Activated T-cell treated with anti-CD3 and anti-CD28 coated beads for 4 hours (primary cell): Measurements from ENCODE around the gene LINC00632.

Source experiments
- DNase-seq: peaks from one replicate; pipeline ENCODE4 v3.0.0-alpha.2; 2020

The LINC00632 gene

GRCh38 chrX:140766024-140766611 is 56.6 kb downstream of the LINC00632 start:
- DNase-seq: no peak

GRCh38 chrX:140767646-140768045 is 58.1 kb downstream of the LINC00632 start:
- DNase-seq: no peak

GRCh38 chrX:140775211-140775610 is 65.7 kb downstream of the LINC00632 start:
- DNase-seq: no peak

DNA sequence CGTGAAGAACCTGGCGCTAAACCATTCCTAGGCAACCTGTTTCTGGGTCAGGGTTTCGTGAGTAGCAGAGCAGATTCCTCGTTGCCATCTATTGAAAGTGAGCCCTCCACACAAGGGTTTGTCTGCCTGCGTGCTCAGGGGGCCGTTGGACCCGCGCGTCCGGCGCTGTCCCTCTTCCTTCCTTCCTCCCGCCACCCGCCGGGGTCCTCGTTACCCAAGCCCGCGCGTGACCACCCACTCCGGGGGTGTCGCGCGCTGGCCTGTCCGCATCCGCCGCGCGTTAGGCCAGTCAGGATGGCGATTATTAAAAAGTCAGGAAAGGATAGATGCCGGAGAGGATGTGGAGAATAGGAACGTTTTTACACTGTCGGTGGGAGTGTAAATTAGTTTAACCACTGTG is 66.8 kb downstream of the LINC00632 start:
- DNase-seq: no peak

GRCh38 chrX:140794642-140795041 is 85.1 kb downstream of the LINC00632 start:
- DNase-seq: no peak

DNA sequence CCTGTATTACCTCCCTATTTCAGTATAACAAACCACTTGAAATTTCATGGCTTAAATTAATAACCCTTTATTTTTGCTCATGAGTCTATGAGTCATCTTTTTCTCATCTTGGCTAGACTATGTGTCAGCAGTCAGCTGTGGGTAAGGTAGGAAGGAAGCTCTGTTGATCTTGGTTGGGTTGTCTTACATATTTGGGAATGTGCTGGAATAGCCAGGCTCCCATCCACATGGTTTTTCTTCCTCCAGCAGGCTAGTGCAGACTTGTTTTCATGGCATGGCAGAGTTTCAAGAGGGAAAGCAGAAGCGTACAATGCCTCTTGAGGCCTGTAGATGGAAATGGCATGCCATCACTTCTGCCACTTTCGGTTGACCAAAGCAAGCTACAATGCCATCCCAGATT is 89.7 kb downstream of the LINC00632 start:
- no peak for DNase-seq

- no peak for DNase-seq
These were observed 94.7 kb downstream of the LINC00632 start for GRCh38 chrX:140804292-140804691.

DNA sequence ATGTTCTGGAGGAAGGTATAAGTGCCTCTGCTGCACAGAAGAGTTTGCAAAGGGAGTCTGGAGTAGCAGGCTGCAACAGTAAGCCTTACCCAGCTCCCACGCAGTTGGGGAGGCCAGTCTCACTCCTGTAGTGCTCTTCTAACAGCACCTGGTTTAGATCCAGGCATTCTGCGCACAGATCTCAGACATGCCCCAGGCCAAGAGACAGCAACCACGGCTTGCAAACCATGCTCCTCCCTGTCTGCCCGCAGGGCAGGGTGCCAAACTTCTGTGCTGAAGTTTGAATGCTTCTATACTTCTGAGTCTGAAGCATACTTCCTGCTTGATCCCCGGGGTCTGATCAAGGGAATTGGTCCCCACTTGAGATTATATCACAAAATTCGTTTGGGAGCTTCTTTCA is 106.3 kb downstream of the LINC00632 start:
- no peak for DNase-seq

- no peak for DNase-seq
These were observed 108.4 kb downstream of the LINC00632 start for GRCh38 chrX:140817943-140818342.

GRCh38 chrX:140821280-140821679 is 111.7 kb downstream of the LINC00632 start:
- DNase-seq: no peak

DNA sequence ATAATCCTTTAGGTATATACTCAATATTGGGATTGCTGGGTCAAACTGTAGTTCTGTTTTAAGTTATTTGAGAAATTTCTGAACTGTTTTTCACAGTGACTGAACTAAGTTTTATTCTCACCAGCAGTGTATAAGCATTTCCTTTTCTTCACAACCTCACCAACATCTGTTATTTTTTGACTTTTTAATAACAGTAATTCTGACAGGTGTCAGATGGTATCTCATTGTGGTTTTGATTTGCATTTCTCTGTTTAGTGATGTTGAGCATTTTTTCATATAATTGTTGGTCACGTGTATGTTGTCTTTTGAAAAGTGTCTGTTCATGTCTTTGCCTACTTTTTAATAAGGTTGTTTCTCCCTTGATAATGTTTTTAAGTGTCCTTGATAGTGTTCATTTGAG is 112.6 kb downstream of the LINC00632 start:
- no peak for DNase-seq

GRCh38 chrX:140822861-140823260 is 113.3 kb downstream of the LINC00632 start:
- DNase-seq: no peak

GRCh38 chrX:140836874-140837273 is 127.3 kb downstream of the LINC00632 start:
- no peak for DNase-seq
